Measurements from ENCODE around the gene MAP3K5. TPM values are rescaled to one million over a fixed set of nuclear protein-coding genes. Genes with fewer than 3 reads are reported as not detected.

MAP3K5 gene
- polyA plus RNA-seq, 3 donors: 9.6 to 12.0 (median 11.1) TPM

- H3K36me3 ChIP-seq (replicated peaks in 1 of 2; ENCODE audit: control insufficient read depth in 1 of 2, insufficient read depth in 2 of 2, low read length in 2 of 2): peaks cover 39 to 44% of the 10 kb centered on the region in 2 donors
- TF ChIP-seq, protein P1, sequence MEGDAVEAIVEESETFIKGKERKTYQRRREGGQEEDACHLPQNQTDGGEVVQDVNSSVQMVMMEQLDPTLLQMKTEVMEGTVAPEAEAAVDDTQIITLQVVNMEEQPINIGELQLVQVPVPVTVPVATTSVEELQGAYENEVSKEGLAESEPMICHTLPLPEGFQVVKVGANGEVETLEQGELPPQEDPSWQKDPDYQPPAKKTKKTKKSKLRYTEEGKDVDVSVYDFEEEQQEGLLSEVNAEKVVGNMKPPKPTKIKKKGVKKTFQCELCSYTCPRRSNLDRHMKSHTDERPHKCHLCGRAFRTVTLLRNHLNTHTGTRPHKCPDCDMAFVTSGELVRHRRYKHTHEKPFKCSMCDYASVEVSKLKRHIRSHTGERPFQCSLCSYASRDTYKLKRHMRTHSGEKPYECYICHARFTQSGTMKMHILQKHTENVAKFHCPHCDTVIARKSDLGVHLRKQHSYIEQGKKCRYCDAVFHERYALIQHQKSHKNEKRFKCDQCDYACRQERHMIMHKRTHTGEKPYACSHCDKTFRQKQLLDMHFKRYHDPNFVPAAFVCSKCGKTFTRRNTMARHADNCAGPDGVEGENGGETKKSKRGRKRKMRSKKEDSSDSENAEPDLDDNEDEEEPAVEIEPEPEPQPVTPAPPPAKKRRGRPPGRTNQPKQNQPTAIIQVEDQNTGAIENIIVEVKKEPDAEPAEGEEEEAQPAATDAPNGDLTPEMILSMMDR (IDR thresholded peaks at IDR 0.05): no peak
- Mint-ChIP-seq H3K27ac (peak overlapping the region in 3 of 7 donors; percentile 9 to 22 (median 16)), H3K9me3 (peaks cover 0 to 2% (median 0%) of the 10 kb centered on the region in 7 donors), H3K36me3 (peaks cover 49 to 52% of the 10 kb centered on the region in 2 donors), H3K27me3 (ENCODE audit: low read depth in 3 of 3) (peaks cover 0 to 2% (median 0%) of the 10 kb centered on the region in 3 donors), H3K4me3 (no peak overlapping the region), H3K4me1 (peaks cover 22% of the 10 kb centered on the region)
- H3K27ac ChIP-seq (ENCODE audit: low read depth in 1 of 2, low read length in 2 of 2): no peak overlapping the region
- H3K4me2 ChIP-seq (replicated peaks; ENCODE audit: extremely low read depth, low read length, poor library complexity, severe bottlenecking): no peak overlapping the region
- peaks cover 62% of the 10 kb centered on the region for H4K20me1 ChIP-seq (ENCODE audit: insufficient read depth, low read length)
- H3K9me3 ChIP-seq (replicated peaks in 1 of 2; ENCODE audit: control insufficient read depth in 1 of 2, insufficient read depth in 1 of 2, low read length in 2 of 2): no peaks in the 10 kb centered on the region
- no peak overlapping the region for H3K9ac ChIP-seq (ENCODE audit: insufficient read depth, low read length, poor library complexity, severe bottlenecking)
- peaks cover 10 to 11% of the 10 kb centered on the region in 2 donors for H3K4me1 ChIP-seq (ENCODE audit: control insufficient read depth in 1 of 2, insufficient read depth in 2 of 2, low read length in 2 of 2)
- intact Hi-C loops (cut with micrococcal nuclease): no loop called here
- no peak for DNase-seq
- H3K4me3 ChIP-seq (replicated peaks in 1 of 3; ENCODE audit: low read depth in 2 of 3, low read length in 3 of 3): no peak overlapping the region
- H3K27me3 ChIP-seq (ENCODE audit: control insufficient read depth in 2 of 2, insufficient read depth in 2 of 2, low read length in 2 of 2): no peaks in the 10 kb centered on the region
- 50% methylated on average over 2 of the region's 5 CpGs for WGBS (ENCODE audit: insufficient coverage)
- H3K79me2 ChIP-seq (ENCODE audit: insufficient read depth, low read length): peaks cover 24% of the 10 kb centered on the region
- H2AFZ ChIP-seq (ENCODE audit: insufficient read depth, low read depth, low read length, poor library complexity, severe bottlenecking): no peak overlapping the region
These were observed 92.9 kb downstream of the MAP3K5 start for GRCh38 chr6:136699358-136699757.

- TF ChIP-seq, protein P1 (IDR thresholded peaks at IDR 0.05): no peak
- Histone ChIP-seq H3K27ac (ENCODE audit: low read depth in 1 of 2, low read length in 2 of 2) (no peak overlapping the region), H3K4me3 (replicated peaks in 1 of 3; ENCODE audit: low read depth in 2 of 3, low read length in 3 of 3) (no peak overlapping the region), H3K36me3 (replicated peaks in 1 of 2; ENCODE audit: control insufficient read depth in 1 of 2, insufficient read depth in 2 of 2, low read length in 2 of 2) (peaks cover 61 to 67% of the 10 kb centered on the region in 2 donors), H3K9me3 (replicated peaks in 1 of 2; ENCODE audit: control insufficient read depth in 1 of 2, insufficient read depth in 1 of 2, low read length in 2 of 2) (no peaks in the 10 kb centered on the region), H2AFZ (ENCODE audit: insufficient read depth, low read depth, low read length, poor library complexity, severe bottlenecking) (no peak overlapping the region), H3K79me2 (ENCODE audit: insufficient read depth, low read length) (peaks cover 21% of the 10 kb centered on the region), H3K4me2 (replicated peaks; ENCODE audit: extremely low read depth, low read length, poor library complexity, severe bottlenecking) (no peak overlapping the region), H3K27me3 (ENCODE audit: control insufficient read depth in 2 of 2, insufficient read depth in 2 of 2, low read length in 2 of 2) (no peaks in the 10 kb centered on the region), H4K20me1 (ENCODE audit: insufficient read depth, low read length) (peaks cover 45% of the 10 kb centered on the region), H3K9ac (ENCODE audit: insufficient read depth, low read length, poor library complexity, severe bottlenecking) (no peak overlapping the region), H3K4me1 (ENCODE audit: control insufficient read depth in 1 of 2, insufficient read depth in 2 of 2, low read length in 2 of 2) (no peaks in the 10 kb centered on the region)
- 100% methylated on average over 3 of the region's 7 CpGs for WGBS (ENCODE audit: insufficient coverage)
- DNase-seq: no peak
- Mint-ChIP-seq H3K27ac (no peak overlapping the region), H3K9me3 (no peaks in the 10 kb centered on the region), H3K36me3 (peaks cover 55 to 65% of the 10 kb centered on the region in 2 donors), H3K4me1 (peaks cover 9% of the 10 kb centered on the region), H3K27me3 (ENCODE audit: low read depth in 3 of 3) (peaks cover 0 to 2% (median 0%) of the 10 kb centered on the region in 3 donors), H3K4me3 (no peak overlapping the region)
- intact Hi-C loops (cut with micrococcal nuclease): no loop called here
These were observed 95.4 kb downstream of the MAP3K5 start for GRCh38 chr6:136696783-136697364.

All from CD14-positive monocyte (primary cell).